H1 (cell line): ENCODE data around the gene DUSP11. TPM values are rescaled to one million over a fixed set of nuclear protein-coding genes. Genes with fewer than 3 reads are reported as not detected.
"Not testable (repeated sequence)": the region's sequence is repeated elsewhere in the genome, so short reads cannot be mapped to it uniquely, and the experiment has no call there.

ENCODE experiments used
- CTCF ChIA-PET: fragments of 300-600 bp; sonication (Branson Sonifier 250); formaldehyde crosslinking; loops from one replicate; lab custom pipeline; 2021; ENCODE audit not compliant: partially characterized antibody; lab: Charles Lee
- POLR2A ChIA-PET: fragments of 300-600 bp; sonication (Branson Sonifier 250); formaldehyde crosslinking; loops from one replicate; lab custom pipeline; 2021; ENCODE audit warnings: inconsistent platforms; ENCODE audit not compliant: partially characterized antibody; lab: Charles Lee
- DNase-seq, 2 experiments: peaks; one replicate each; pipeline versions ENCODE4 v3.0.0 to v3.0.0-alpha.2; 2010 to 2022; ENCODE audit warnings: low spot score in 2 of 2, low read depth in 1 of 2, mixed read lengths in 1 of 2
- FAIRE-seq: peaks from 2 replicates; lab custom pipeline; 2011; peaks lifted over from hg19 to GRCh38; lab: Jason Lieb, UNC
- H2AFZ ChIP-seq: 2 replicates; pipeline ENCODE4 v1.8.1; 2012; ENCODE audit warnings: low read length, inconsistent platforms
- H2AK5ac ChIP-seq: 2 replicates; pipeline ENCODE4 v1.6.1; 2013; ENCODE audit warnings: low read depth, low read length
- H2BK120ac ChIP-seq: replicated peaks from 2 replicates; pipeline ENCODE3; 2013; ENCODE audit warnings: low read depth, low read length, inconsistent platforms
- H2BK12ac ChIP-seq: 2 replicates; pipeline ENCODE4 v1.6.1; 2013; ENCODE audit warnings: low read depth, low read length
- H2BK15ac ChIP-seq: 2 replicates; pipeline ENCODE4 v1.6.1; 2013; ENCODE audit warnings: low read length
- H2BK20ac ChIP-seq: 2 replicates; pipeline ENCODE4 v1.6.1; 2013; ENCODE audit warnings: low read length
- H2BK5ac ChIP-seq: 2 replicates; pipeline ENCODE4 v1.6.1; 2013; ENCODE audit warnings: low read depth, low read length
- H3K14ac ChIP-seq: 2 replicates; pipeline ENCODE4 v1.6.1; 2013; ENCODE audit warnings: inconsistent platforms; ENCODE audit not compliant: insufficient read length
- H3K18ac ChIP-seq: 2 replicates; pipeline ENCODE4 v1.6.1; 2013; ENCODE audit warnings: low read length; ENCODE audit errors: extremely low read depth
- H3K23ac ChIP-seq: 2 replicates; pipeline ENCODE4 v1.6.1; 2013; ENCODE audit warnings: inconsistent platforms; ENCODE audit not compliant: insufficient read length
- H3K23me2 ChIP-seq: 2 replicates; pipeline ENCODE4 v1.6.1; 2013; ENCODE audit warnings: low read depth, low read length
- H3K27ac ChIP-seq: 2 replicates; pipeline ENCODE4 v1.6.1; 2011; ENCODE audit warnings: low read depth, low read length, inconsistent platforms
- H3K27me3 ChIP-seq, 4 experiments: replicated peaks in 1 of 4; 1 replicate in 1 of 4; 2 replicates in 3 of 4; pipeline versions ENCODE4 v1.6.1 to v1.8.1; 2011 to 2013; ENCODE audit warnings: low read length in 3 of 4, mild to moderate bottlenecking in 3 of 4, inconsistent platforms in 2 of 4, mixed read lengths in 2 of 4, moderate library complexity in 1 of 4; ENCODE audit not compliant: control insufficient read depth in 3 of 4, insufficient read depth in 3 of 4; ENCODE audit errors: extremely low read depth in 1 of 4
- H3K36me3 ChIP-seq, 4 experiments: 2 replicates each; pipeline versions ENCODE4 v1.6.1 to v1.8.1; 2011 to 2013; ENCODE audit warnings: mild to moderate bottlenecking in 4 of 4, low read length in 3 of 4, moderate library complexity in 2 of 4, control low read depth in 1 of 4, inconsistent platforms in 1 of 4; ENCODE audit not compliant: insufficient read depth in 4 of 4, control insufficient read depth in 2 of 4
- H3K4ac ChIP-seq: replicated peaks from 2 replicates; pipeline ENCODE3; 2013; ENCODE audit warnings: low read length, low read depth, mixed read lengths, inconsistent platforms; ENCODE audit not compliant: insufficient read length
- H3K4me1 ChIP-seq, 4 experiments: replicated peaks in 1 of 4; 1 replicate in 1 of 4; 2 replicates in 3 of 4; pipeline versions ENCODE4 v1.6.1 to v1.8.1; 2011 to 2013; ENCODE audit warnings: low read length in 3 of 4, inconsistent platforms in 2 of 4, mixed read lengths in 1 of 4; ENCODE audit not compliant: insufficient read depth in 4 of 4, control insufficient read depth in 3 of 4
- H3K4me2 ChIP-seq, 2 experiments: 2 replicates each; pipeline versions ENCODE4 v1.6.1 to v1.8.1; 2011 to 2013; ENCODE audit warnings: low read depth in 2 of 2, low read length in 2 of 2, control low read depth in 1 of 2, inconsistent platforms in 1 of 2, mild to moderate bottlenecking in 1 of 2; ENCODE audit not compliant: insufficient read depth in 1 of 2
- H3K4me3 ChIP-seq, 4 experiments: fragments of 200-600, 300-600 bp in 1 of 4; sonication (generic), shearing (Covaris generic), sonication (Bioruptor Twin) in 1 of 4; 2 replicates each; pipeline versions ENCODE4 v1.5.1 to v1.8.1; 2011 to 2016; ENCODE audit warnings: low read length in 4 of 4, low read depth in 3 of 4, control low read depth in 2 of 4, inconsistent platforms in 2 of 4, mild to moderate bottlenecking in 2 of 4, mixed read lengths in 1 of 4, moderate library complexity in 1 of 4; ENCODE audit not compliant: insufficient read depth in 2 of 4; ENCODE audit errors: extremely low read depth in 1 of 4
- H3K56ac ChIP-seq: replicated peaks from 2 replicates; pipeline ENCODE3; 2013; ENCODE audit warnings: low read depth, mild to moderate bottlenecking, mixed read lengths, low read length, inconsistent platforms; ENCODE audit not compliant: insufficient read length
- H3K79me1 ChIP-seq: 2 replicates; pipeline ENCODE4 v1.6.1; 2013; ENCODE audit warnings: low read depth, low read length, control low read depth
- H3K79me2 ChIP-seq, 2 experiments: 2 replicates each; pipeline versions ENCODE4 v1.6.1 to v1.8.1; 2012 to 2013; ENCODE audit warnings: low read length in 2 of 2, mild to moderate bottlenecking in 2 of 2, inconsistent platforms in 1 of 2; ENCODE audit not compliant: insufficient read depth in 2 of 2, control insufficient read depth in 1 of 2
- H3K9ac ChIP-seq, 4 experiments: replicated peaks in 1 of 4; 1 replicate in 1 of 4; 2 replicates in 3 of 4; pipeline versions ENCODE4 v1.6.1 to v1.8.1; 2011 to 2013; ENCODE audit warnings: low read depth in 3 of 4, low read length in 3 of 4, control low read depth in 2 of 4, mild to moderate bottlenecking in 2 of 4, moderate library complexity in 2 of 4, inconsistent platforms in 1 of 4; ENCODE audit errors: extremely low read depth in 1 of 4
- H3K9me3 ChIP-seq, 2 experiments: 2 replicates each; pipeline versions ENCODE4 v1.6.1 to v1.8.1; 2012 to 2013; ENCODE audit warnings: mild to moderate bottlenecking in 2 of 2, moderate library complexity in 2 of 2, control low read depth in 1 of 2, inconsistent platforms in 1 of 2, low read depth in 1 of 2, low read length in 1 of 2, mixed read lengths in 1 of 2; ENCODE audit not compliant: insufficient read depth in 2 of 2
- H4K20me1 ChIP-seq, 2 experiments: replicated peaks in 1 of 2; 2 replicates each; pipeline versions ENCODE3 to v1.8.1; 2011 to 2013; ENCODE audit warnings: inconsistent platforms in 2 of 2, low read length in 2 of 2, mild to moderate bottlenecking in 1 of 2; ENCODE audit not compliant: insufficient read depth in 2 of 2, control insufficient read depth in 1 of 2
- H4K5ac ChIP-seq: 2 replicates; pipeline ENCODE4 v1.6.1; 2013; ENCODE audit warnings: low read length, low read depth, mixed read lengths, inconsistent platforms; ENCODE audit not compliant: insufficient read length
- H4K8ac ChIP-seq: 2 replicates; pipeline ENCODE4 v1.8.0; 2013; ENCODE audit warnings: mild to moderate bottlenecking, moderate library complexity, low read length, inconsistent platforms; ENCODE audit not compliant: insufficient read depth; ENCODE audit errors: extremely low read depth
- H4K91ac ChIP-seq: replicated peaks from 2 replicates; pipeline ENCODE3; 2013; ENCODE audit warnings: low read length, mixed read lengths, inconsistent platforms; ENCODE audit not compliant: insufficient read length
- WGBS, 2 experiments: shearing (Covaris generic) in 1 of 2; methylation state at CpG; one replicate each; pipeline versions ENCODE4 v1.1.6 to v1.1.7; 2013 to 2015; ENCODE audit warnings: low lambda C conversion rate in 2 of 2, mixed read lengths in 2 of 2, inconsistent platforms in 1 of 2, low coverage in 1 of 2, missing lambda C conversion rate in 1 of 2; ENCODE audit not compliant: insufficient replicate concordance in 2 of 2, insufficient coverage in 1 of 2, insufficient read length in 1 of 2; ENCODE audit errors: extremely low coverage in 1 of 2, missing lambda C conversion rate in 1 of 2; 5-methylcytosine and 5-hydroxymethylcytosine counted together
- polyA plus RNA-seq, 7 experiments: library from polyadenylated mRNA; depleted of rRNA in 3 of 7; stranded (reverse) in 5 of 7; unstranded in 2 of 7; fragments of >200 nt in 5 of 7; fragments of 200-250 nt in 2 of 7; gene quantifications; 1 replicate in 5 of 7; 2 replicates in 1 of 7; 4 replicates in 1 of 7; pipeline versions ENCODE4 v1.2.1 to v1.2.3, GENCODE V29; 2011 to 2013; ENCODE audit warnings: missing spikeins in 2 of 7, mixed read lengths in 2 of 7
- total RNA-seq: library from RNA; stranded (reverse); fragmentation: NEBNext Ultra II Directional; extraction: Animal tissue kit (Norgen Biotek cat#: 25700); gene quantifications from 2 replicates; pipeline ENCODE4 v1.2.1, GENCODE V29; 2021

The DUSP11 gene
- total and polyA plus RNA-seq, 2 of the 8 experiments (the other 6 are each of a cell fraction or from before 2014, with no cell fraction given), result 12.2 to 19.1 TPM

- H3K9me3 ChIP-seq, POLR2A ChIA-PET, H4K8ac ChIP-seq, H3K79me2 ChIP-seq, H3K4me2 ChIP-seq, H3K23ac ChIP-seq, H3K4me3 ChIP-seq, FAIRE-seq, H4K91ac ChIP-seq, H3K4me1 ChIP-seq, H3K27ac ChIP-seq, H2BK120ac ChIP-seq, H3K27me3 ChIP-seq, H2BK12ac ChIP-seq, H2BK20ac ChIP-seq, H4K20me1 ChIP-seq, H3K36me3 ChIP-seq, H3K9ac ChIP-seq, H3K79me1 ChIP-seq, H3K23me2 ChIP-seq, H4K5ac ChIP-seq, H2BK5ac ChIP-seq, DNase-seq, H3K18ac ChIP-seq, H2AK5ac ChIP-seq, H2BK15ac ChIP-seq, H3K14ac ChIP-seq, CTCF ChIA-PET, H3K4ac ChIP-seq, H3K56ac ChIP-seq: not testable (repeated sequence)
- WGBS, 2 experiments, result 100% methylated on average over 1 of the region's 3 CpGs; no CpG with 5 or more reads in 1 of the 2 experiments
- H2AFZ ChIP-seq, result peak within 1 kb of the TSS; percentile 91
Measured at GRCh38 chr2:73783883-73784282, 4.0 kb upstream of the DUSP11 start, which contains the start of gene C2orf78. TSS of gene C2orf78 (plus strand) at chr2:73784183. CDS start at chr2:73784310, 127 bp downstream.

GRCh38 chr2:73783402-73783801 lies 3.5 kb upstream of the DUSP11 start:
- H2BK15ac ChIP-seq, CTCF ChIA-PET, POLR2A ChIA-PET, H2AK5ac ChIP-seq, H3K18ac ChIP-seq, H3K23me2 ChIP-seq, H2BK120ac ChIP-seq, H2BK5ac ChIP-seq, DNase-seq, H3K14ac ChIP-seq, H3K4me1 ChIP-seq, H4K20me1 ChIP-seq, H2BK20ac ChIP-seq, H3K4ac ChIP-seq, H3K23ac ChIP-seq, H3K27me3 ChIP-seq, H3K27ac ChIP-seq, H3K4me2 ChIP-seq, H4K8ac ChIP-seq, H3K9me3 ChIP-seq, H3K9ac ChIP-seq, H4K5ac ChIP-seq, H3K79me1 ChIP-seq, H2BK12ac ChIP-seq, H3K4me3 ChIP-seq, H4K91ac ChIP-seq, FAIRE-seq, H3K56ac ChIP-seq, H3K36me3 ChIP-seq: not testable (repeated sequence)
- Histone ChIP-seq H3K79me2 (peaks cover 0 to 12% of the 10 kb centered on the region in 2 experiments; a peak in 2 of 4 replicates), H2AFZ (peak overlapping the region; percentile 91)
- 88% methylated on average over 15 of the region's 15 CpGs; no CpG with 5 or more reads in 1 of the 2 experiments for WGBS, 2 experiments
